ENCODE measurements around the gene BMF. TPM values are rescaled to one million over a fixed set of nuclear protein-coding genes. Genes with fewer than 3 reads are reported as not detected.

BMF gene
- total RNA-seq, 4 donors from 2014 or later, result 13.3 to 35.4 (median 25.1) TPM

DNA sequence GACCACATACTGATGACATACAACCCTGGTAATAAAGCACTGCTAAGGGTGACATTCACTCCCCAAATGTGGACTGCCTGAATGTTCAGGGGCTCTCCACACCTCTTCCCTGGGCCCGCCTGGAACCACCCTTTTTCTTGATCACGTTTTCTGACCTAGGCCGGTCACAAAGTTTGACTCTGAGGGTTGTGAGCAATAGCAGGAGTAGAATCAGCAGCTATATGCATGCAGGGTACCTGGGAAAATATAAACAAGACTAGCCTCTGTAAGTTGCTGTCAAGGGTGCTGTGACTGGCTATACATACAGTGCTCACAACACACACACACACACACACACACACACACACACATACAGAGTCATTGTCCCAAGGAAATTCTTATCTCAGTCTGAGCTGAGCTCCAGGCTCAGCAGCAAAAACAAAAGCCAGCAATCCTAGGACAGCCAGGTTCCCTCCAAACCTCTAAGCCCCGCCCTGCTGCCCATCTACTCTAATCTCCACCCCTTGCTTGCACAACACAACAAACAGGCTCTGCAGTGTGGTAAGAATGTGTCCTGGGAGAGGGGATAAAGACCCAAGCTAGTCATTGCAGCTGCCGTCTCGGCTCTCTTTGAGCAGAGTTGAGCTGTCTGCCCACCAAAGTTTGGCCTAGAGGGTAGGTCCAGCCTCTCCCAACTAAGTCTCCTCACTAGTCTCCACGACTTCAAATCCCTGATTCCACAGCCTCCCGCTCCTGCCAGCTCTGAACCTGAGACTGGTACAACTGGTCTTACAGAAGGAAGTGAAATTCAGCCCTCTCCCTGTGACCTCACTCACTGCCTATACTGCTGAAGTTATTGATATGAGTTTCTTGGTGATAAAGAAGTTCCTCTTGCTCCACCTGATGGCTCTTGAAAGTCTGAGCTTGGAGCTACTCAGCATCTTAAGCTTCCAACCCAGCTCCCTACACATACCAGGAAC lies 2.2 kb downstream of the BMF start:
- Histone ChIP-seq H3K4me1 (peaks cover 57 to 77% (median 69%) of the 10 kb centered on the region in 4 donors), H3K36me3 (no peaks in the 10 kb centered on the region), H3K4me3 (peak overlapping the region in 1 of 4 donors; percentile 8), H3K27ac (peak overlapping the region; percentile 90 to 94 (median 91)), H3K27me3 (no peaks in the 10 kb centered on the region), H3K9me3 (no peaks in the 10 kb centered on the region)
- in situ Hi-C loops (cut with MboI; ENCODE audit: low pct_ligation_motif_present in 1 of 4, low pct_unique_long_range_greater_than_20kb in 1 of 4, low sequenced_read_pairs in 3 of 4) (loop anchor here in 2 of 4 donors (10.0 kb wide), 2 partner anchors 52 to 62 kb away; no protein-coding TSS in a partner anchor), intact Hi-C loops (cut with DNase I; ENCODE audit: low total_unique reads) (loop anchor here (5.0 to 10.0 kb wide), 2 partner anchors 59 to 218 kb away; partner anchors contain the start of gene INAFM2)
- DNase-seq, result peak; percentile 85
- TF ChIP-seq POLR2AphosphoS5 (IDR thresholded peaks at IDR 0.05) (peak; percentile 53 to 87 (median 79)), POLR2A (IDR thresholded peaks at IDR 0.05) (peak; percentile 80), EP300 (IDR thresholded peaks at IDR 0.05; ENCODE audit: low read depth) (no peak)
- TF ChIP-seq, protein P1, sequence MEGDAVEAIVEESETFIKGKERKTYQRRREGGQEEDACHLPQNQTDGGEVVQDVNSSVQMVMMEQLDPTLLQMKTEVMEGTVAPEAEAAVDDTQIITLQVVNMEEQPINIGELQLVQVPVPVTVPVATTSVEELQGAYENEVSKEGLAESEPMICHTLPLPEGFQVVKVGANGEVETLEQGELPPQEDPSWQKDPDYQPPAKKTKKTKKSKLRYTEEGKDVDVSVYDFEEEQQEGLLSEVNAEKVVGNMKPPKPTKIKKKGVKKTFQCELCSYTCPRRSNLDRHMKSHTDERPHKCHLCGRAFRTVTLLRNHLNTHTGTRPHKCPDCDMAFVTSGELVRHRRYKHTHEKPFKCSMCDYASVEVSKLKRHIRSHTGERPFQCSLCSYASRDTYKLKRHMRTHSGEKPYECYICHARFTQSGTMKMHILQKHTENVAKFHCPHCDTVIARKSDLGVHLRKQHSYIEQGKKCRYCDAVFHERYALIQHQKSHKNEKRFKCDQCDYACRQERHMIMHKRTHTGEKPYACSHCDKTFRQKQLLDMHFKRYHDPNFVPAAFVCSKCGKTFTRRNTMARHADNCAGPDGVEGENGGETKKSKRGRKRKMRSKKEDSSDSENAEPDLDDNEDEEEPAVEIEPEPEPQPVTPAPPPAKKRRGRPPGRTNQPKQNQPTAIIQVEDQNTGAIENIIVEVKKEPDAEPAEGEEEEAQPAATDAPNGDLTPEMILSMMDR (IDR thresholded peaks at IDR 0.05), result peak in 2 of 5 experiments; percentile 8 to 20
- WGBS, 2 donors (ENCODE audit: low coverage in 1 of 2), result 13 to 41% methylated on average over 3 to 8 of the region's 8 CpGs

DNA sequence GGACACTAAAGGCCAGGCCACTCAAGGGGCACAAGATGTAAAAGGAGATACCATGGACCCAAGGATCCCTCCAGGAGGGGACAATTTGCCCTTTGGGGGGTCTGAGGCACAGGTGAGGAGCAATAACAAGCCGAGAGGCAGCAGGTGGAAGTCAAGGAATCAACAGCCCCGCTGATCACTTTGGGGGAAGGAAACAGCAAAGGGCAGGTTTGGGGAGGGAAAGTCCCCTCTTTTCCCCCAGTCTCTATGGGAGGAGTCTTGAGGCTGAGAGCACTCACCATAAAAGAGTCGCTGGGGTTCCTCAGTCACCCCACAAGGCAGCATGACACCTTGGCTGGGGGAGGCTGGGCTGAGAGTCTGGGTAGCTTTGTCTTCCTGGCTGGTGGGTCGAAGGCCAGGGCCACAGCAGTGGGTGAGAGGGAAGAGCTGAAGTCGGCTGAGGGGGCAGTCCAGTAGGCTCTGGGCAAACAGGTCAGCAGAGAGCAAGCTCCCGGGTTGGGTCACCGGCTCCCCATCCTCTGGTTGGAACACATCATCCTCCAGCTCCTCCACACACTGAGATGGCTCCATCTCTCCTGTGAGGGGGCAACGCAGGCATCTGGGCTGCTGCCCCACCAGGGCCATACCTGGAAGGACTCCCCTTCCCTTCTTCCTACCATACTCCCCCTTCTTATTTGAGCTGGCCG lies 3.0 kb downstream of the BMF start:
- peaks cover 66 to 86% (median 76%) of the 10 kb centered on the region in 4 donors for H3K4me1 ChIP-seq
- intact Hi-C loops (cut with DNase I; ENCODE audit: low total_unique reads) (loop anchor here (5.0 to 10.0 kb wide), 2 partner anchors 58 to 219 kb away; partner anchors contain the start of gene INAFM2), in situ Hi-C loops (cut with MboI; ENCODE audit: low pct_ligation_motif_present in 1 of 4, low pct_unique_long_range_greater_than_20kb in 1 of 4, low sequenced_read_pairs in 3 of 4) (loop anchor here in 2 of 4 donors (10.0 kb wide), 2 partner anchors 51 to 61 kb away; no protein-coding TSS in a partner anchor)
- no peak for TF ChIP-seq POLR2AphosphoS5 (IDR thresholded peaks at IDR 0.05)
- TF ChIP-seq EP300 (IDR thresholded peaks at IDR 0.05; ENCODE audit: low read depth), result no peak
- no peak for TF ChIP-seq POLR2A (IDR thresholded peaks at IDR 0.05)
- TF ChIP-seq, protein P1 (IDR thresholded peaks at IDR 0.05), result no peak
- peak overlapping the region; percentile 90 to 94 (median 91) for H3K27ac ChIP-seq
- H3K36me3 ChIP-seq, result no peaks in the 10 kb centered on the region
- 64 to 80% methylated on average over 1 to 9 of the region's 9 CpGs for WGBS, 2 donors (ENCODE audit: low coverage in 1 of 2)
- DNase-seq, result no peak
- H3K9me3 ChIP-seq, result no peaks in the 10 kb centered on the region
- peak overlapping the region in 1 of 4 donors; percentile 13 for H3K4me3 ChIP-seq
- no peaks in the 10 kb centered on the region for H3K27me3 ChIP-seq

DNA sequence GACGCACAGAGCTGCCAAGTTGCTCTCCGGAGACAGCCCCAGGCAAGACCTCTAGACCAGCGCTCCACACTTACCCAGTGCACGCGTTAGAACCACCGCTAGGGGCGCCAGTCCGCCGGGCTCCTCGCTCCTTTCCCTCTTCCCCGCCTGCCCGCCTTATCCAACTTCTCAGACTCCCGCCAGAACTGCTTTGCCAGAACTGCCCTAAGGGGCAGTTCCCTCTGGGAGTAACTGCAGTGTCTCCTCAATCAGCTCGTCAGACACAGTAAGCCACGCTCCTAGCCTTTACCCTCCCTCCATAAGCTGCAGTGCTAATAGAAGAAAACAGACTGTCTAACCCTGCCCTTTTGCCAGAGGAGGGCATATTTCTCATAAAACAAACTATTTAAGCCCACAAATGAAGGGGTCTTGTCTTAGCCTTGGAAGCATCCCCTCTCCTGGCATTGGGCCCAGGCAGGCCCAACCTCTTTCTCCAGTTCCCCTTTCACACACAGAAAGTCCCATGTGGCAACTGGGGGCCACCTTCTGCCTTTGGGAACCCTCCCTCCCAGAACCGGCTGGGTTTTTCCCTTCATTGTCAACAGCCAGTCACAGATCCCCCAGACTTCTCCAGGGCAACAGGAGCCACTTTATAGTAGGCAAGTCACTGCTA lies 3.7 kb downstream of the BMF start:
- H3K4me3 ChIP-seq, result peak overlapping the region in 1 of 4 donors; percentile 13
- peak; percentile 93 for DNase-seq
- H3K27ac ChIP-seq, result peak overlapping the region; percentile 90 to 94 (median 91)
- WGBS, 2 donors (ENCODE audit: low coverage in 1 of 2), result 2% methylated on average over 16 of the region's 16 CpGs; no CpG with 5 or more reads in 1 of the 2 donors
- no peaks in the 10 kb centered on the region for H3K9me3 ChIP-seq
- intact Hi-C loops (cut with DNase I; ENCODE audit: low total_unique reads) (loop anchor here (5.0 to 10.0 kb wide), 2 partner anchors 58 to 220 kb away; partner anchors contain the start of gene INAFM2), in situ Hi-C loops (cut with MboI; ENCODE audit: low pct_ligation_motif_present in 1 of 4, low pct_unique_long_range_greater_than_20kb in 1 of 4, low sequenced_read_pairs in 3 of 4) (loop anchor here in 2 of 4 donors (10.0 kb wide), 2 partner anchors 50 to 60 kb away; no protein-coding TSS in a partner anchor)
- peaks cover 72 to 92% (median 83%) of the 10 kb centered on the region in 4 donors for H3K4me1 ChIP-seq
- H3K27me3 ChIP-seq, result no peaks in the 10 kb centered on the region
- H3K36me3 ChIP-seq, result no peaks in the 10 kb centered on the region
- no peak for TF ChIP-seq EP300 (IDR thresholded peaks at IDR 0.05; ENCODE audit: low read depth)
- TF ChIP-seq, protein P1 (IDR thresholded peaks at IDR 0.05), result peak; percentile 92 to 98 (median 96)
- peak in 1 of 3 donors; percentile 16 for TF ChIP-seq POLR2AphosphoS5 (IDR thresholded peaks at IDR 0.05)
- no peak for TF ChIP-seq POLR2A (IDR thresholded peaks at IDR 0.05)

Data from transverse colon (tissue), 4 donors.